OCI-LY1 (cell line): Measurements from ENCODE around the gene DPH1.

Experiments
- H2AFZ ChIP-seq: fragments of 200-600 bp; sonication (generic), shearing (Covaris generic); 2 replicates; pipeline ENCODE4 v1.6.0; 2014; ENCODE audit warnings: antibody characterized with exemption, mild to moderate bottlenecking, low read length
- H3F3A ChIP-seq: fragments of 200-600 bp; sonication (generic), shearing (Covaris generic); 2 replicates; pipeline ENCODE4 v1.6.0; 2014; ENCODE audit warnings: mild to moderate bottlenecking, antibody characterized with exemption, low read length, moderate library complexity; ENCODE audit not compliant: insufficient read depth
- H3K27ac ChIP-seq: fragments of 200-600 bp; sonication (generic); 2 replicates; pipeline ENCODE4 v1.5.1; 2014; ENCODE audit warnings: low read length, mixed run types, mild to moderate bottlenecking, low read depth; ENCODE audit not compliant: poor library complexity, severe bottlenecking
- H3K27me3 ChIP-seq: fragments of 200-600 bp; sonication (generic); 2 replicates; pipeline ENCODE4 v1.6.0; 2014; ENCODE audit warnings: antibody characterized with exemption, mild to moderate bottlenecking, low read length, moderate library complexity; ENCODE audit not compliant: insufficient read depth
- H3K36me3 ChIP-seq: fragments of 200-600 bp; sonication (generic); 2 replicates; pipeline ENCODE4 v1.6.1; 2014; ENCODE audit warnings: mild to moderate bottlenecking, antibody characterized with exemption, low read length, moderate library complexity, mixed read lengths; ENCODE audit not compliant: insufficient read depth
- H3K4me1 ChIP-seq: fragments of 200-600 bp; sonication (generic); 2 replicates; pipeline ENCODE4 v1.5.1; 2014; ENCODE audit warnings: mild to moderate bottlenecking, low read length, moderate library complexity; ENCODE audit not compliant: insufficient read depth, severe bottlenecking
- H3K4me2 ChIP-seq: fragments of 200-600 bp; sonication (generic), shearing (Covaris generic); 2 replicates; pipeline ENCODE4 v1.6.1; 2014; ENCODE audit warnings: low read length
- H3K4me3 ChIP-seq: fragments of 200-600 bp; sonication (generic); 2 replicates; pipeline ENCODE4 v1.5.1; 2014; ENCODE audit warnings: low read length, low read depth, mild to moderate bottlenecking, mixed read lengths; ENCODE audit not compliant: poor library complexity, severe bottlenecking
- H3K79me2 ChIP-seq: fragments of 200-600 bp; shearing (Covaris generic); 2 replicates; pipeline ENCODE4 v1.6.1; 2016; ENCODE audit warnings: mixed run types, low read length, mixed read lengths; ENCODE audit not compliant: insufficient read depth
- H3K9ac ChIP-seq: fragments of 200-600 bp; sonication (generic), shearing (Covaris generic); 2 replicates; pipeline ENCODE4 v1.6.1; 2014; ENCODE audit warnings: mild to moderate bottlenecking, low read length, mixed read lengths
- H3K9me2 ChIP-seq: fragments of 200-600 bp; sonication (generic), shearing (Covaris generic); 2 replicates; pipeline ENCODE4 v1.6.1; 2014; ENCODE audit warnings: low read depth, mild to moderate bottlenecking, low read length, mixed read lengths
- H3K9me3 ChIP-seq: fragments of 200-600 bp; shearing (Covaris generic); 2 replicates; pipeline ENCODE4 v1.6.1; 2014; ENCODE audit warnings: low read length, mixed read lengths
- H4K20me1 ChIP-seq: fragments of 200-600 bp; sonication (generic), shearing (Covaris generic); 2 replicates; pipeline ENCODE4 v1.6.0; 2016; ENCODE audit warnings: mild to moderate bottlenecking, low read length; ENCODE audit not compliant: insufficient read depth
- CTCF ChIP-seq: fragments of 200-600 bp; sonication (generic), shearing (Covaris generic); IDR thresholded peaks from 2 replicates; pipeline ENCODE4 v1.5.1; 2017; ENCODE audit warnings: mild to moderate bottlenecking, antibody characterized with exemption, low read length, moderate library complexity, mixed read lengths
- EZH2 ChIP-seq: fragments of 200-600 bp; sonication (generic), shearing (Covaris generic); IDR thresholded peaks from 2 replicates; pipeline ENCODE4 v1.8.0; 2017; ENCODE audit warnings: borderline replicate concordance, mixed run types, mild to moderate bottlenecking, antibody characterized with exemption, low read length, moderate library complexity, mixed read lengths

DPH1 gene

GRCh38 chr17:2033153-2033552, 3.2 kb downstream of the DPH1 start:
- H3K36me3 ChIP-seq: peaks cover 17% of the 10 kb centered on the region; the same call in 1 of the 2 replicates
- no peaks in the 10 kb centered on the region for H4K20me1 ChIP-seq
- no peak overlapping the region for H3K9ac ChIP-seq
- no peak overlapping the region for H3K27ac ChIP-seq
- peaks cover 16% of the 10 kb centered on the region for H3K4me1 ChIP-seq
- H3K4me2 ChIP-seq: no peak overlapping the region
- no peaks in the 10 kb centered on the region; the same call in 1 of the 2 replicates for H3K27me3 ChIP-seq
- H3K9me2 ChIP-seq: no peaks in the 10 kb centered on the region
- H3F3A ChIP-seq: no peaks in the 10 kb centered on the region
- no peak overlapping the region for H3K4me3 ChIP-seq
- no peaks in the 10 kb centered on the region for H3K79me2 ChIP-seq
- no peaks in the 10 kb centered on the region for H3K9me3 ChIP-seq
- no peak overlapping the region for H2AFZ ChIP-seq
- TF ChIP-seq EZH2: no peak
- TF ChIP-seq CTCF: no peak

GRCh38 chr17:2034157-2034556, 4.2 kb downstream of the DPH1 start:
- Histone ChIP-seq H3K4me2 (no peak overlapping the region), H3K27me3 (no peaks in the 10 kb centered on the region), H3K9me2 (no peaks in the 10 kb centered on the region), H4K20me1 (no peaks in the 10 kb centered on the region), H3F3A (no peaks in the 10 kb centered on the region), H3K9me3 (no peaks in the 10 kb centered on the region), H3K4me1 (peaks cover 16% of the 10 kb centered on the region), H3K79me2 (no peaks in the 10 kb centered on the region), H2AFZ (no peak overlapping the region), H3K36me3 (peaks cover 20% of the 10 kb centered on the region; the same call in 1 of the 2 replicates), H3K9ac (no peak overlapping the region), H3K4me3 (no peak overlapping the region), H3K27ac (no peak overlapping the region)
- no peak for TF ChIP-seq CTCF
- TF ChIP-seq EZH2: no peak

GRCh38 chr17:2034806-2035540, 5.0 kb downstream of the DPH1 start:
- Histone ChIP-seq H3K36me3 (peaks cover 20% of the 10 kb centered on the region; the same call in 1 of the 2 replicates), H3K9me2 (no peaks in the 10 kb centered on the region), H3F3A (no peaks in the 10 kb centered on the region), H3K27me3 (no peaks in the 10 kb centered on the region), H3K4me2 (no peak overlapping the region), H3K79me2 (no peaks in the 10 kb centered on the region), H2AFZ (no peak overlapping the region), H4K20me1 (no peaks in the 10 kb centered on the region), H3K4me1 (peaks cover 12% of the 10 kb centered on the region), H3K27ac (no peak overlapping the region), H3K9ac (no peak overlapping the region), H3K9me3 (no peaks in the 10 kb centered on the region), H3K4me3 (no peak overlapping the region)
- TF ChIP-seq EZH2: no peak
- TF ChIP-seq CTCF: no peak
